NCI-H1436 treated with DMSO at 0.1 percent for 48 hours (cell line): Measurements from ENCODE around the gene NPTX1.

Experiments
- DNase-seq: peaks from one replicate; lab custom pipeline; 2025; lab: John Stamatoyannopoulos, UW

The NPTX1 gene

GRCh38 chr17:80426671-80427326, 49.6 kb downstream of the NPTX1 start:
- no peak for DNase-seq

DNA sequence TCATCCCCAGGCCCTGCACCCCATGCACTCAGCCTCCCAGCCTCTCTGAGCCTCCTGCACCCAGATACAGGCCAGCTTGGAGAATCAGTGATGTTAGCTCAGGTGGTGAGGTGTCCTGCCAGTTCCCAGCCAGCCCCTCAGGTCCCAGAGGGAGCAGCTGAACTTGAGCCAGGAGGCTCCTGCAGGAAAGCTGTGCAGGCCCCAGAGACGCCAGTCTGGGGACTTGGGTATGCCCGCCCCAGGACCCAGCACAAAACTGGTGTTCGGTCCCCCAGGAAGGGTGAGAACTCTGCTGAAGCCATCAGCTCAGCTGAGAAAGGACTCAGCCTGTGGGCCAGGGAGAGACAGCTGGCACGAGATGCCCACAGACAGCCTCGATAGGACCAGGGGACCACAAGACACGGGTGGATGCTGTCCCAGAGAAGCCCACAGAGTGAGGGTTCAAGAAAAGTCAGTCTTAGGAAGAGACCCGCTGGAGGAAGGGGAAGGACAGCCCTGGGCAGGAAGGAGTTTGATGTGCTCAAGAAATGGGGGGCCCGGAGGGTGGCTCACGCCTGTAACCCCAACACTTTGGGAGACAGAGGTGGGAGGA, 50.5 kb downstream of the NPTX1 start:
- no peak for DNase-seq

DNA sequence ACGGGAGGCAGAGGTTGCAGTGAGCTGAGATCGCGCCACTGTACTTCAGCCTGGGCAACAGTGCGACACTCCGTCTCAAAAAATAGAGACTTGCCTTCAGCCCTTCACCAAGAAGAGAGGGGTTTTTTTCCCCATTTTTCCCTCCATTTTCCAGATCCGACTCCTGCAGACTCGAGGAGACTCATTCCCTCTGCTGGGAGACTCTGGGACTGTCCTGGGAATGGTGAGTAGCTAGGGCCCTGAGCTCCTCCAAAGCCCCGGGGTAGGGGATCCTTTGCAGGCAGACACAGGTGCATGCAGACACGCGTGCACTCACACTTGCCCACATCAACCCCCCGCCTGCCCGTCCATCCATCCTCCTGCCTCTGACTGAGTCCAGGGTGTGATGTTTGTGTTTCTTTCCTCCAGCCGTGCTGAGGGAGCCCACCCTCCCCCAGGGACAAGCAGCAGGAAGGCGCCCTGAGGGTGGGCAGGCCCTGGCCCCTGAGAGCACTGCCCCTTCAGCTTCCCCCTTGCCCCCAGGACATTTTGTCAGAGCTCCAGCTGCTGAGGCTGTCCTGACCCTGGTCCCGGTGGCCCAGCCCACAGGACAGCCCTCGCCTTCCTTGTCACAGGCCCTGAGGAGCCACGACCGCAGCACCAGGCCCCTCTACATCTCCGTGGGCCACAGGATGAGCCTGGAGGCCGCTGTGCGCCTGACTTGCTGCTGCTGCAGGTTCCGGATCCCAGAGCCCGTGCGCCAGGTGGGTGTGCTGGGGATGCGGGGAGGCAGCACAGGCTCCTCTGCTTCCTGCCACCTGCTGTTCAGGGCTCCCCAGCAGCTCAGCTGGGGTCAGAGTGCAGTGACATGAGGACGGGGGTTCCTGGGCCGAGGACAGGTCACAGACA, 51.3 kb downstream of the NPTX1 start:
- no peak for DNase-seq

- no peak for DNase-seq
These were observed 52.1 kb downstream of the NPTX1 start for GRCh38 chr17:80424261-80424660.

DNA sequence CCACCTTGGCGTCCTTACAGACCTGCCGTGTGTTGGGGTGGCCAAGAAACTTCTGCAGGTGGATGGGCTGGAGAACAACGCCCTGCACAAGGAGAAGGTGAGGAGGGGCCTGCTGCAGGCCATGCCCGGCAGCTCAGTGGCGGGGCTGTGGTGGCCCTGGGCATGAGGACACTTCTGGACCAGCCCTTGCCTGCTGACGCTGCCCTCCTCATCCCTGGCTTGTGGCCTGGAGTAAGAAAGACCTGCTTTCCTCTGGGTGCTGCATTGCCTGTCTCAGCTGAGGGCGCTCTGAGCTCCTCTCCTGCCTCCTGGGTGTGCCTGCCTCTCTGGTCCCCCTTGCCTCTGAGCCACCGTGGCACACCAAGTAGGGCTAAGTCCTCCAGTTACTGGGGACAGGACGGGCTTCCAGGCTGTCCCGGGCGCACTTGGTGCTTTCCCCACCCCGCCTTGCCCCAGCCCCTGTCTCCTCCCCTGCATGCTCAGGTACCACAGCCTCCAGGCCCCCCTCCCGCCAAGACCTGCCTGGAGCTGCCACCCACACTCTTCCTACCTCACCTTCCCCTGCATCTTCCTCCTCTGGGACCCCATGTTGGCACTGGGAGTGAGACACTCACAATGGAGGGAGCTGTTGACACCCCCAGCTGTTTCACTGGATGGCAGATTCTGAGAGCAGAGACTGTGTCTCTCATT, 52.7 kb downstream of the NPTX1 start:
- DNase-seq: no peak

DNA sequence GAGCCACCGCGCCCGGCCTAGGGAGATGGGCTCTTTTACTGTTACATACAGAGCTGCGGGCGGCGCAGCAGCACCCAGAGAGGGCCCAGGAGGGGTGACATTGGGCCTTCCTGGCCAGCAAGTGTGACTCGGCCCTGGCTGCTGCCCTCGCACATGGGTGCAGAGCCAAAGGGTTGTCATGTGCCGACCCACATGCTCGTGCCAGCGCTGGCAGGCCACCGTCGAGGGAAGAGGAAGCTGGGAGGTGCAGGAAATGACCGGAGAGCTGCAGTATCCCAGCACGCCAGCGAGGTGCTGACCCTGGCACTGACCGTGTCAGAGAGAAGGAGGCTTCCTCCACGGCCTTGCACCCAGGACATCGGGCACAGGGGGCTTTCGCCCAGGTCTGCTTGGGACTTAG, 53.4 kb downstream of the NPTX1 start:
- DNase-seq: no peak

- no peak for DNase-seq
These were observed 54.1 kb downstream of the NPTX1 start for GRCh38 chr17:80422276-80422675.

GRCh38 chr17:80421381-80422090, 54.9 kb downstream of the NPTX1 start:
- no peak for DNase-seq

GRCh38 chr17:80419255-80419654, 57.2 kb downstream of the NPTX1 start:
- no peak for DNase-seq

DNA sequence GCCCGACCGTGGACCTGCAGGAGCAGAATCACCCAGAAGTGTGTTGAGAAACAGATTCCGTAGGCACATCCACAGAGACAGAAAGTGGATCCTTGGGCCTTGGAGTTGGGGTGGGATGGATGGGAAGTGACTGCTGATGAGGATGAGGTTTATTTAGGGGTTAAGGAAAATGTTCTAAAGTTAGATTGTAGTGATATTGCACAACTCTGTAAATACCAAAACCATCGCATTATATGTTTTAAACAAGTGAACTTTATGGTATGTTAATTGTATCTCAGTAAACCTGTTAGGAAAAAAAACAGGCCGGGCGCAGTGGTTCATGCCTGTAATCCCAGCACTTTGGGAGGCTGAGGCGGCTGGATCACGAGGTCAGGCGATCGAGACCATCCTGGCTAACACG, 57.8 kb downstream of the NPTX1 start:
- DNase-seq: no peak
